HepG2 (cell line): ENCODE data around the gene CYP2A7. TPM values are rescaled to one million over a fixed set of nuclear protein-coding genes. Genes with fewer than 3 reads are reported as not detected.

Source experiments
- ATAC-seq: fragments of 200-7000 bp; cut with Tn5 transposase; 3 replicates; pipeline ENCODE4 v1.9.1; 2020; ENCODE audit warnings: mild to moderate bottlenecking, moderate library complexity
- BruUV-seq: library from RNA; stranded (reverse); fragments of 400-500 nt; replicated peaks from 2 replicates; lab custom pipeline; 2021; lab: Mats Ljungman, UMichigan
- CTCF ChIA-PET: fragments of 300-600 bp; formaldehyde crosslinking; extraction: SDS; loops from one replicate; lab custom pipeline; 2021; ENCODE audit warnings: low total read pairs, inconsistent platforms, low intra/inter-chr PET ratio; lab: Yijun Ruan, JAX
- POLR2A ChIA-PET: fragments of 350-600 bp; sonication (Branson Sonifier 250); formaldehyde crosslinking; loops from one replicate; lab custom pipeline; 2020; ENCODE audit warnings: antibody characterized with exemption, inconsistent platforms; lab: Yijun Ruan, JAX
- DNase-seq: peaks from one replicate; pipeline ENCODE4 v3.0.0-alpha.2; 2015; ENCODE audit warnings: low spot score
- FAIRE-seq: peaks from 3 replicates; lab custom pipeline; 2011; peaks lifted over from hg19 to GRCh38; lab: Jason Lieb, UNC
- H2AFZ ChIP-seq: one replicate; pipeline ENCODE4 v1.6.1; 2011; ENCODE audit warnings: low read length, inconsistent platforms
- H3K27ac ChIP-seq: fragments of 300-600 bp; 3 replicates; pipeline ENCODE4 v1.8.0; 2011; ENCODE audit warnings: mixed run types, mild to moderate bottlenecking, mixed read lengths, low read length, inconsistent platforms; ENCODE audit not compliant: insufficient read depth; ENCODE audit errors: extremely low read length
- H3K27me3 ChIP-seq, 2 experiments: fragments of 200-600 bp in 1 of 2; 2 replicates in 1 of 2; 3 replicates in 1 of 2; pipeline versions ENCODE4 v1.6.0 to v1.8.0; 2011; ENCODE audit warnings: low read length in 2 of 2, mild to moderate bottlenecking in 2 of 2, moderate library complexity in 2 of 2, inconsistent platforms in 1 of 2; ENCODE audit not compliant: insufficient read depth in 2 of 2, control insufficient read depth in 1 of 2
- H3K36me3 ChIP-seq, 2 experiments: fragments of 200-600 bp in 1 of 2; replicated peaks in 1 of 2; 2 replicates in 1 of 2; 3 replicates in 1 of 2; pipeline versions ENCODE4 v1.5.1 to v1.8.0; 2011; ENCODE audit warnings: low read length in 2 of 2, inconsistent platforms in 1 of 2; ENCODE audit not compliant: insufficient read depth in 2 of 2, control insufficient read depth in 1 of 2
- H3K4me1 ChIP-seq: 2 replicates; pipeline ENCODE4 v1.5.1; 2012; ENCODE audit warnings: low read length, inconsistent platforms; ENCODE audit not compliant: insufficient read depth
- H3K4me2 ChIP-seq: 2 replicates; pipeline ENCODE4 v1.6.0; 2011; ENCODE audit warnings: low read depth, low read length, inconsistent platforms
- H3K4me3 ChIP-seq, 3 experiments: fragments of 200-600 bp in 1 of 3; sonication (generic), shearing (Covaris generic) in 1 of 3; replicated peaks in 1 of 3; 2 replicates each; pipeline ENCODE4 v1.5.1; 2011 to 2016; ENCODE audit warnings: low read length in 3 of 3, inconsistent platforms in 2 of 3, low read depth in 2 of 3, mild to moderate bottlenecking in 2 of 3, control low read depth in 1 of 3, mixed read lengths in 1 of 3; ENCODE audit not compliant: insufficient read depth in 1 of 3
- H3K79me2 ChIP-seq: one replicate; pipeline ENCODE4 v1.6.1; 2011; ENCODE audit warnings: low read length, inconsistent platforms; ENCODE audit not compliant: insufficient read depth
- H3K9ac ChIP-seq: 2 replicates; pipeline ENCODE4 v1.6.0; 2011; ENCODE audit warnings: mild to moderate bottlenecking, low read depth, low read length, inconsistent platforms; ENCODE audit not compliant: insufficient read depth
- H3K9me3 ChIP-seq: 2 replicates; pipeline ENCODE4 v1.5.1; 2012; ENCODE audit warnings: mild to moderate bottlenecking, low read length
- H4K20me1 ChIP-seq: 2 replicates; pipeline ENCODE4 v1.6.0; 2011; ENCODE audit warnings: inconsistent platforms, mild to moderate bottlenecking, low read length, moderate library complexity; ENCODE audit not compliant: insufficient read depth
- SP4 ChIP-seq: sonication (generic); formaldehyde crosslinking; IDR thresholded peaks from 2 replicates; pipeline ENCODE4 v1.8.1; 2023; ENCODE audit warnings: mild to moderate bottlenecking, missing genetic modification reagents
- STAG1 ChIP-seq: sonication (generic); formaldehyde crosslinking; IDR thresholded peaks from 2 replicates; pipeline ENCODE4 v1.4.0; 2020; ENCODE audit warnings: missing genetic modification reagents
- THAP7 ChIP-seq: sonication (generic); formaldehyde crosslinking; IDR thresholded peaks from 2 replicates; pipeline ENCODE4 v1.8.1; 2023; ENCODE audit warnings: mild to moderate bottlenecking, missing genetic modification reagents
- TOE1 ChIP-seq: sonication (generic); formaldehyde crosslinking; IDR thresholded peaks from 2 replicates; pipeline ENCODE4 v1.4.0; 2020; ENCODE audit warnings: mild to moderate bottlenecking, missing genetic modification reagents
- ZFY ChIP-seq: sonication (generic); formaldehyde crosslinking; IDR thresholded peaks from 2 replicates; pipeline ENCODE4 v1.4.0; 2020; ENCODE audit warnings: missing genetic modification reagents
- ZNF160 ChIP-seq: sonication (generic); formaldehyde crosslinking; IDR thresholded peaks from 2 replicates; pipeline ENCODE4 v1.8.0; 2022; ENCODE audit warnings: mild to moderate bottlenecking, inconsistent platforms, missing genetic modification reagents
- ZNF530 ChIP-seq: sonication (generic); formaldehyde crosslinking; IDR thresholded peaks from 2 replicates; pipeline ENCODE4 v1.5.0; 2020; ENCODE audit warnings: low read depth, mild to moderate bottlenecking, missing genetic modification reagents
- ZNF549 ChIP-seq: sonication (generic); formaldehyde crosslinking; IDR thresholded peaks from 2 replicates; pipeline ENCODE4 v1.5.0; 2020; ENCODE audit warnings: missing genetic modification reagents
- WGBS: methylation state at CpG from one replicate; pipeline ENCODE4 v1.1.6; 2017; ENCODE audit warnings: low lambda C conversion rate; 5-methylcytosine and 5-hydroxymethylcytosine counted together
- in situ Hi-C: cut with HindIII; loops from 2 replicates; pipeline ENCODE4 v1.10.0; 2017; ENCODE audit warnings: low pct_unique_long_range_greater_than_20kb; ENCODE audit not compliant: extremely low pct_ligation_motif_present
- intact Hi-C: fragments of 100-400 bp; cut with micrococcal nuclease; formaldehyde crosslinking; loops from one replicate; pipeline ENCODE4 v1.10.0; 2022; ENCODE audit not compliant: unreplicated experiment
- polyA plus RNA-seq, 8 experiments: library from polyadenylated mRNA; depleted of rRNA in 3 of 8; stranded (reverse) in 7 of 8; unstranded in 1 of 8; fragments of >200 nt; fragmentation: Illumina TruSeq in 4 of 8; extraction: Trizol in 4 of 8; gene quantifications; 2 replicates each; pipeline versions ENCODE4 v1.2.1 to v1.2.3, GENCODE V29; 2011 to 2016; ENCODE audit warnings: low read depth in 4 of 8, missing spikeins in 1 of 8, mixed read lengths in 1 of 8; ENCODE audit not compliant: insufficient read depth in 1 of 8
- total RNA-seq, 5 experiments: library from RNA; depleted of rRNA; stranded (reverse); fragments of >200 nt; fragmentation: Illumina TruSeq; extraction: Trizol; gene quantifications; 2 replicates each; pipeline ENCODE4 v1.2.3, GENCODE V29; 2016; ENCODE audit warnings: low read depth in 1 of 5

CYP2A7 gene
- total and polyA plus RNA-seq, 2 of the 13 experiments (the other 11 are each of a cell fraction or from before 2014, with no cell fraction given) = not detected

- WGBS = 24% methylated on average over 21 of the region's 21 CpGs
- FAIRE-seq = no peak
- no peaks in the 10 kb centered on the region for H3K36me3 ChIP-seq
- no peaks in the 10 kb centered on the region for H3K4me1 ChIP-seq
- BruUV-seq = no TSS peak
- intact Hi-C loops = no loop called here
- no peak for ATAC-seq
- H3K79me2 ChIP-seq = no peaks in the 10 kb centered on the region
- DNase-seq = no peak
- CTCF ChIA-PET = no interaction called here
- TF ChIP-seq SP4 (CRISPR knock-in tag) = no peak
- no peak for TF ChIP-seq THAP7 (CRISPR knock-in tag)
- TF ChIP-seq ZNF549 (CRISPR knock-in tag) = no peak
- no peak for TF ChIP-seq ZNF530 (CRISPR knock-in tag)
- TF ChIP-seq TOE1 = no peak
- no peak for TF ChIP-seq ZFY
- TF ChIP-seq STAG1 (CRISPR knock-in tag) = no peak
- TF ChIP-seq, all 625 proteins: peak for 0
- Histone ChIP-seq H4K20me1 (no peaks in the 10 kb centered on the region), H3K9me3 (no peaks in the 10 kb centered on the region), H3K9ac (no peak overlapping the region), H2AFZ (no peak overlapping the region), H3K27ac (no peak overlapping the region), H3K4me3 (no peak overlapping the region), H3K4me2 (no peak overlapping the region), H3K27me3 (peaks cover 2 to 46% of the 10 kb centered on the region in 2 experiments)
- POLR2A ChIA-PET = no interaction called here
- in situ Hi-C loops = no loop called here
These were observed 26.1 kb upstream of the CYP2A7 start for GRCh38 chr19:40907968-40908735.

GRCh38 chr19:40906512-40906911 lies 24.5 kb upstream of the CYP2A7 start:
- BruUV-seq = no TSS peak
- intact Hi-C loops (no loop called here), in situ Hi-C loops (no loop called here)
- no peak for DNase-seq
- no peaks in the 10 kb centered on the region for H3K36me3 ChIP-seq
- no peaks in the 10 kb centered on the region for H4K20me1 ChIP-seq
- no peaks in the 10 kb centered on the region for H3K79me2 ChIP-seq
- POLR2A ChIA-PET = interaction anchor here (0.7 kb wide), 1 partner anchor 534 kb away, joined by 3 read pairs; no protein-coding TSS in a partner anchor
- no peak overlapping the region for H3K9ac ChIP-seq
- no peak for ATAC-seq
- no peaks in the 10 kb centered on the region for H3K9me3 ChIP-seq
- no peak overlapping the region for H3K27ac ChIP-seq
- FAIRE-seq = no peak
- CTCF ChIA-PET = no interaction called here
- H2AFZ ChIP-seq = no peak overlapping the region
- H3K27me3 ChIP-seq = peaks cover 2 to 40% of the 10 kb centered on the region in 2 experiments
- H3K4me1 ChIP-seq = no peaks in the 10 kb centered on the region
- no peak overlapping the region for H3K4me3 ChIP-seq
- H3K4me2 ChIP-seq = no peak overlapping the region
- TF ChIP-seq ZNF160 = no peak
